Suprapubic skin (tissue), 4 donors: ENCODE measurements around the gene CXXC1. TPM values are rescaled to one million over a fixed set of nuclear protein-coding genes. Genes with fewer than 3 reads are reported as not detected.

Experiments
- DNase-seq, 2 donors: peaks; one replicate each; pipeline ENCODE4 v3.0.0-alpha.2; 2019; ENCODE audit warnings: low spot score in 2 of 2
- H3K27ac ChIP-seq: fragments of 200-600 bp; sonication (generic); one replicate; pipeline ENCODE4 v1.5.1; 2019
- H3K27me3 ChIP-seq: fragments of 200-600 bp; sonication (generic); one replicate; pipeline ENCODE4 v1.5.1; 2019
- H3K36me3 ChIP-seq: fragments of 200-600 bp; sonication (generic); one replicate; pipeline ENCODE4 v1.5.1; 2019
- H3K4me1 ChIP-seq: fragments of 200-600 bp; sonication (generic); one replicate; pipeline ENCODE4 v1.5.1; 2019
- H3K4me3 ChIP-seq: fragments of 200-600 bp; sonication (generic); one replicate; pipeline ENCODE4 v1.5.1; 2019; ENCODE audit warnings: mild to moderate bottlenecking
- H3K9me3 ChIP-seq: fragments of 200-600 bp; sonication (generic); one replicate; pipeline ENCODE4 v1.5.1; 2019
- CTCF ChIP-seq, 2 donors: fragments of 200-600 bp in 1 of 2; fragments of 450-650 bp in 1 of 2; sonication (generic) in 1 of 2; IDR thresholded peaks; one replicate each; pipeline ENCODE4 v1.5.1; 2016 to 2019; ENCODE audit warnings: antibody characterized with exemption in 2 of 2, mild to moderate bottlenecking in 1 of 2, moderate library complexity in 1 of 2
- EP300 ChIP-seq: sonication (generic); formaldehyde crosslinking; IDR thresholded peaks from one replicate; pipeline ENCODE4 v1.6.1; 2017; ENCODE audit warnings: antibody characterized with exemption
- POLR2A ChIP-seq, 2 donors: fragments of 450-650 bp; IDR thresholded peaks; one replicate each; pipeline ENCODE4 v1.6.1; 2017; ENCODE audit warnings: antibody characterized with exemption in 2 of 2, mild to moderate bottlenecking in 2 of 2, moderate library complexity in 2 of 2
- POLR2AphosphoS5 ChIP-seq, 3 donors: sonication (generic); formaldehyde crosslinking; IDR thresholded peaks; one replicate each; pipeline ENCODE4 v1.6.1; 2017; ENCODE audit warnings: antibody characterized with exemption in 3 of 3
- WGBS: methylation state at CpG from one replicate; pipeline ENCODE4 v1.1.5; 2018; 5-methylcytosine and 5-hydroxymethylcytosine counted together
- total RNA-seq, 4 donors: library from RNA; depleted of rRNA; stranded (reverse); fragments of >200 nt; gene quantifications; one replicate each; pipeline ENCODE4 v1.1.0, GENCODE V29; 2016

The CXXC1 gene
- total RNA-seq, 4 donors from 2014 or later: 102 to 193 (median 107) TPM

GRCh38 chr18:50283469-50284209 is 3.9 kb downstream of the CXXC1 start:
- TF ChIP-seq POLR2A (IDR thresholded peaks at IDR 0.05): no peak
- no peak for TF ChIP-seq POLR2AphosphoS5 (IDR thresholded peaks at IDR 0.05)
- TF ChIP-seq CTCF (IDR thresholded peaks at IDR 0.05): no peak
- no peak for TF ChIP-seq EP300
- no peaks in the 10 kb centered on the region for H3K9me3 ChIP-seq
- DNase-seq: no peak
- peaks cover 37% of the 10 kb centered on the region for H3K36me3 ChIP-seq
- H3K27me3 ChIP-seq: no peaks in the 10 kb centered on the region
- no peak overlapping the region for H3K4me3 ChIP-seq
- peak overlapping the region; percentile 10 for H3K27ac ChIP-seq
- WGBS: 91% methylated on average over 28 of the region's 29 CpGs
- peaks cover 45% of the 10 kb centered on the region for H3K4me1 ChIP-seq

- Histone ChIP-seq H3K9me3 (no peaks in the 10 kb centered on the region), H3K36me3 (peaks cover 37% of the 10 kb centered on the region), H3K4me1 (peaks cover 42% of the 10 kb centered on the region), H3K27ac (no peak overlapping the region), H3K27me3 (no peaks in the 10 kb centered on the region), H3K4me3 (no peak overlapping the region)
- TF ChIP-seq EP300: no peak
- TF ChIP-seq POLR2AphosphoS5 (IDR thresholded peaks at IDR 0.05): no peak
- TF ChIP-seq CTCF (IDR thresholded peaks at IDR 0.05): no peak
- no peak for TF ChIP-seq POLR2A (IDR thresholded peaks at IDR 0.05)
- 92% methylated on average over 36 of the region's 42 CpGs for WGBS
- DNase-seq: peak in 1 of 2 donors; percentile 73
Observed at GRCh38 chr18:50282521-50283335, 4.8 kb downstream of the CXXC1 start.

- DNase-seq: no peak
- WGBS: 61% methylated on average over 20 of the region's 35 CpGs
- peaks cover 41% of the 10 kb centered on the region for H3K4me1 ChIP-seq
- TF ChIP-seq POLR2AphosphoS5 (IDR thresholded peaks at IDR 0.05) (no peak), EP300 (no peak), CTCF (IDR thresholded peaks at IDR 0.05) (no peak), POLR2A (IDR thresholded peaks at IDR 0.05) (no peak)
- H3K4me3 ChIP-seq: peak overlapping the region; percentile 74
- peak overlapping the region; percentile 89 for H3K27ac ChIP-seq
- H3K36me3 ChIP-seq: peaks cover 38% of the 10 kb centered on the region
- H3K9me3 ChIP-seq: no peaks in the 10 kb centered on the region
- no peaks in the 10 kb centered on the region for H3K27me3 ChIP-seq
Observed at GRCh38 chr18:50281972-50282520, 5.4 kb downstream of the CXXC1 start.

- Histone ChIP-seq H3K27me3 (no peaks in the 10 kb centered on the region), H3K27ac (peak within 1 kb of the TSS; percentile 89), H3K4me1 (peaks cover 35% of the 10 kb centered on the region), H3K4me3 (peak within 1 kb of the TSS; percentile 74), H3K9me3 (no peaks in the 10 kb centered on the region), H3K36me3 (peaks cover 45% of the 10 kb centered on the region)
- DNase-seq: peak; percentile 98 to 99
- WGBS: 0% methylated on average over 29 of the region's 63 CpGs
- TF ChIP-seq CTCF (IDR thresholded peaks at IDR 0.05) (peak in 1 of 2 donors; percentile 46), POLR2AphosphoS5 (IDR thresholded peaks at IDR 0.05) (peak; percentile 59 to 96 (median 94)), EP300 (no peak), POLR2A (IDR thresholded peaks at IDR 0.05) (peak in 1 of 2 donors; percentile 78)
Observed at GRCh38 chr18:50281295-50281971, 6.1 kb downstream of the CXXC1 start, which contains the start of gene MBD1. TSS of gene MBD1 (minus strand) at chr18:50281523. CDS start at chr18:50279992, 1,531 bp downstream.
